DMS53 (cell line): Measurements from ENCODE around the gene TP63.
"Not testable (repeated sequence)": the region's sequence is repeated elsewhere in the genome, so short reads cannot be mapped to it uniquely, and the experiment has no call there.

ENCODE experiments used
- DNase-seq: peaks from one replicate; lab custom pipeline; 2025; lab: John Stamatoyannopoulos, UW

Gene TP63

GRCh38 chr3:189626286-189626685 lies 4.9 kb upstream of the TP63 start:
- DNase-seq, result no peak

GRCh38 chr3:189629803-189630455 lies 1.3 kb upstream of the TP63 start:
- no peak for DNase-seq

GRCh38 chr3:189630767-189631372 lies 319 bp upstream of the TP63 start:
- no peak for DNase-seq

- DNase-seq, result no peak
Observed at GRCh38 chr3:189631409-189631808, 220 bp downstream of the TP63 start.

GRCh38 chr3:189632242-189632641 lies 1.1 kb downstream of the TP63 start:
- no peak for DNase-seq

GRCh38 chr3:189635339-189635738 lies 4.2 kb downstream of the TP63 start:
- DNase-seq, result no peak

- DNase-seq, result no peak
Observed at GRCh38 chr3:189636048-189636447, 4.9 kb downstream of the TP63 start.

GRCh38 chr3:189637750-189638149 lies 6.6 kb downstream of the TP63 start:
- no peak for DNase-seq

- DNase-seq, result no peak
Observed at GRCh38 chr3:189638276-189639031, 7.3 kb downstream of the TP63 start.

- DNase-seq, result peak; percentile 52
Observed at GRCh38 chr3:189641776-189642175, 10.6 kb downstream of the TP63 start.

GRCh38 chr3:189646853-189647542 lies 15.8 kb downstream of the TP63 start:
- DNase-seq, result no peak

- DNase-seq, result peak; percentile 50
Observed at GRCh38 chr3:189652042-189652441, 20.9 kb downstream of the TP63 start.

- no peak for DNase-seq
Observed at GRCh38 chr3:189655617-189656016, 24.4 kb downstream of the TP63 start.

- no peak for DNase-seq
Observed at GRCh38 chr3:189659571-189659970, 28.4 kb downstream of the TP63 start.

- no peak for DNase-seq
Observed at GRCh38 chr3:189664311-189664710, 33.1 kb downstream of the TP63 start.

- DNase-seq, result not testable (repeated sequence)
Observed at GRCh38 chr3:189672346-189672745, 41.2 kb downstream of the TP63 start.

GRCh38 chr3:189673535-189673934 lies 42.3 kb downstream of the TP63 start:
- DNase-seq, result no peak

GRCh38 chr3:189674249-189674913 lies 43.2 kb downstream of the TP63 start:
- no peak for DNase-seq

- DNase-seq, result no peak
Observed at GRCh38 chr3:189677667-189678066, 46.5 kb downstream of the TP63 start.

GRCh38 chr3:189680723-189681122 lies 49.5 kb downstream of the TP63 start:
- DNase-seq, result no peak

- peak; percentile 56 for DNase-seq
Observed at GRCh38 chr3:189683546-189684255, 52.5 kb downstream of the TP63 start.
